Daoy (cell line): ENCODE results near the gene BUD31. TPM values are rescaled to one million over a fixed set of nuclear protein-coding genes. Genes with fewer than 3 reads are reported as not detected.

ENCODE experiments used
- total RNA-seq: library from RNA; depleted of rRNA; stranded (reverse); fragments of >200 nt; shearing (Covaris generic); gene quantifications from 2 replicates; pipeline ENCODE4 v1.2.3, GENCODE V29; 2014; rRNA removed

BUD31 gene
- total RNA-seq, 1 experiment from 2014 or later: 374 TPM

Other genes starting within 250 kb of the BUD31 start
- not detected in 2 replicates for gene KPNA7, start 200.9 kb upstream of the BUD31 start, total RNA-seq
- gene MYH16, start 136.1 kb upstream of the BUD31 start, total RNA-seq: 0.51 TPM in 1 of 2 replicates, not detected in the other
- 291 and 326 TPM in 2 replicates for gene ARPC1A, start 83.1 kb upstream of the BUD31 start, total RNA-seq
- 377 and 446 TPM in 2 replicates for gene ARPC1B, start 34.2 kb upstream of the BUD31 start, total RNA-seq
- 263 and 279 TPM in 2 replicates for gene PDAP1, start 372 bp upstream of the BUD31 start, total RNA-seq
- 9.7 and 11.9 TPM in 2 replicates for gene PTCD1, start 29.8 kb downstream of the BUD31 start, total RNA-seq
- 51.9 and 60.1 TPM in 2 replicates for gene CPSF4, start 30.0 kb downstream of the BUD31 start, total RNA-seq
- gene ATP5MF, start 57.2 kb downstream of the BUD31 start, total RNA-seq: 686 and 1,432 TPM in 2 replicates
- 15.6 and 17.8 TPM in 2 replicates for gene ZNF789, start 63.9 kb downstream of the BUD31 start, total RNA-seq
- gene ZNF394, start 91.3 kb downstream of the BUD31 start, total RNA-seq: 33.4 and 37.5 TPM in 2 replicates
- 20.5 and 27.7 TPM in 2 replicates for gene ZKSCAN5, start 95.7 kb downstream of the BUD31 start, total RNA-seq
- gene FAM200A, start 143.1 kb downstream of the BUD31 start, total RNA-seq: 18.7 and 22.4 TPM in 2 replicates
- gene ZNF655, start 149.7 kb downstream of the BUD31 start, total RNA-seq: 89.1 and 116 TPM in 2 replicates
- 0.69 TPM in 1 of 2 replicates, not detected in the other for gene TMEM225B, start 189.3 kb downstream of the BUD31 start, total RNA-seq
- gene ZSCAN25, start 208.0 kb downstream of the BUD31 start, total RNA-seq: 19.6 and 20.5 TPM in 2 replicates